Measurements from ENCODE around the gene LILRB3.

- TF ChIP-seq EZH2 (IDR thresholded peaks at IDR 0.05; ENCODE audit: borderline replicate concordance, low read length): no peak
- TF ChIP-seq, protein P1, sequence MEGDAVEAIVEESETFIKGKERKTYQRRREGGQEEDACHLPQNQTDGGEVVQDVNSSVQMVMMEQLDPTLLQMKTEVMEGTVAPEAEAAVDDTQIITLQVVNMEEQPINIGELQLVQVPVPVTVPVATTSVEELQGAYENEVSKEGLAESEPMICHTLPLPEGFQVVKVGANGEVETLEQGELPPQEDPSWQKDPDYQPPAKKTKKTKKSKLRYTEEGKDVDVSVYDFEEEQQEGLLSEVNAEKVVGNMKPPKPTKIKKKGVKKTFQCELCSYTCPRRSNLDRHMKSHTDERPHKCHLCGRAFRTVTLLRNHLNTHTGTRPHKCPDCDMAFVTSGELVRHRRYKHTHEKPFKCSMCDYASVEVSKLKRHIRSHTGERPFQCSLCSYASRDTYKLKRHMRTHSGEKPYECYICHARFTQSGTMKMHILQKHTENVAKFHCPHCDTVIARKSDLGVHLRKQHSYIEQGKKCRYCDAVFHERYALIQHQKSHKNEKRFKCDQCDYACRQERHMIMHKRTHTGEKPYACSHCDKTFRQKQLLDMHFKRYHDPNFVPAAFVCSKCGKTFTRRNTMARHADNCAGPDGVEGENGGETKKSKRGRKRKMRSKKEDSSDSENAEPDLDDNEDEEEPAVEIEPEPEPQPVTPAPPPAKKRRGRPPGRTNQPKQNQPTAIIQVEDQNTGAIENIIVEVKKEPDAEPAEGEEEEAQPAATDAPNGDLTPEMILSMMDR (IDR thresholded peaks at IDR 0.05; ENCODE audit: low read length): no peak
Observed at GRCh38 chr19:54191811-54192453, 30.9 kb downstream of the LILRB3 start.
